Neuron (in vitro differentiated cells): Measurements from ENCODE around the gene PTPRN.
"Not testable (repeated sequence)": the region's sequence is repeated elsewhere in the genome, so short reads cannot be mapped to it uniquely, and the experiment has no call there.

ENCODE experiments used
- H2AFZ ChIP-seq: one replicate; pipeline ENCODE4 v1.6.1; 2013; ENCODE audit warnings: low read depth, mild to moderate bottlenecking, inconsistent platforms, low read length, moderate library complexity
- H3K27me3 ChIP-seq: one replicate; pipeline ENCODE4 v1.6.1; 2013; ENCODE audit warnings: low read length; ENCODE audit not compliant: insufficient read depth
- H3K36me3 ChIP-seq: one replicate; pipeline ENCODE4 v1.6.1; 2013; ENCODE audit warnings: low read length; ENCODE audit not compliant: insufficient read depth
- H3K4me1 ChIP-seq: one replicate; pipeline ENCODE4 v1.6.1; 2013; ENCODE audit warnings: low read length; ENCODE audit not compliant: insufficient read depth
- H3K4me3 ChIP-seq: 2 replicates; pipeline ENCODE4 v1.5.1; 2013; ENCODE audit warnings: mild to moderate bottlenecking, low read length, moderate library complexity
- H3K9me3 ChIP-seq: one replicate; pipeline ENCODE4 v1.6.1; 2013; ENCODE audit warnings: low read length

Gene PTPRN

DNA sequence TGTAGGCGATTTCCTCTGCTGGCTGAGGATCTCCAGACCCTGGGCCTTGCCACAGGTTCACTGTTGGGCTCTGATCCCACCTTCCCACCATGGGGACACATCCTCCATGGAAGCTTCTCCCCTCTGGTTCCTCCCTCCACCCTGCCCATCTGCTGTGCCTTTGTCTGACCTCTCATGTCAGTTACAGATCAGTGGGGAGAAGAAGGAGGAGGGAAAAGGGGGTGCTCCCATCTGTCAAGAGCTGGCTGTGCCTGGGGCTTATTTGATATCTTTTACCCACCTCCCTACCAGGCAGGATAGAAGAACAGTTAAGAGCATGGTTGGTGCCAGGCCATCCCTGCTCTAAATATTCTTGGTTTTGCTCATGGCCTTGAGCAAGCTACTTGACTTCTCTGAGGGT is 42.3 kb downstream of the PTPRN start:
- H3K36me3 ChIP-seq: no peaks in the 10 kb centered on the region
- H3K27me3 ChIP-seq: peaks cover 50% of the 10 kb centered on the region
- H3K4me1 ChIP-seq: no peaks in the 10 kb centered on the region
- H3K9me3 ChIP-seq: no peaks in the 10 kb centered on the region
- no peak overlapping the region for H2AFZ ChIP-seq
- no peak overlapping the region for H3K4me3 ChIP-seq

DNA sequence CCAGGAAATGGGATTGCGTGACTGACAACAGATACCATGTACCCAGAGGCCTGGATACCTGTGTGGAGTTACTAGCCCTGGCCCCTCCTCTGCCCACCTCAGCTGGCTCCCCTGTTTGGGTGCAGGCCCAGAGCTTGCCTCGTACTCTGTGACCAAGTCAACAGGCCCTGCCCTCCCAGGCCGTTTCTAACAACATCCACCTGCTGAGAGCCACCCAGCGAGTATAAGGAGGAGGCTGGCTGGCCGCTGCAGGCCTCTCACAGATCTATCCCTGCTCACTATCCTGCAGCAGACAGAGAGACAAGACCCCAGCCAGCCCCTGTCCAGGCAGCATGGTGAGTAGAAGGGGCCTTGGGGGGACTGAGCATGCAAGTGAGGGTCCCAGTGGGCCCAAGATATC is 43.0 kb downstream of the PTPRN start:
- H3K4me1 ChIP-seq: no peaks in the 10 kb centered on the region
- H2AFZ ChIP-seq: no peak overlapping the region
- H3K27me3 ChIP-seq: peaks cover 51% of the 10 kb centered on the region
- H3K36me3 ChIP-seq: no peaks in the 10 kb centered on the region
- H3K4me3 ChIP-seq: no peak overlapping the region
- no peaks in the 10 kb centered on the region for H3K9me3 ChIP-seq

DNA sequence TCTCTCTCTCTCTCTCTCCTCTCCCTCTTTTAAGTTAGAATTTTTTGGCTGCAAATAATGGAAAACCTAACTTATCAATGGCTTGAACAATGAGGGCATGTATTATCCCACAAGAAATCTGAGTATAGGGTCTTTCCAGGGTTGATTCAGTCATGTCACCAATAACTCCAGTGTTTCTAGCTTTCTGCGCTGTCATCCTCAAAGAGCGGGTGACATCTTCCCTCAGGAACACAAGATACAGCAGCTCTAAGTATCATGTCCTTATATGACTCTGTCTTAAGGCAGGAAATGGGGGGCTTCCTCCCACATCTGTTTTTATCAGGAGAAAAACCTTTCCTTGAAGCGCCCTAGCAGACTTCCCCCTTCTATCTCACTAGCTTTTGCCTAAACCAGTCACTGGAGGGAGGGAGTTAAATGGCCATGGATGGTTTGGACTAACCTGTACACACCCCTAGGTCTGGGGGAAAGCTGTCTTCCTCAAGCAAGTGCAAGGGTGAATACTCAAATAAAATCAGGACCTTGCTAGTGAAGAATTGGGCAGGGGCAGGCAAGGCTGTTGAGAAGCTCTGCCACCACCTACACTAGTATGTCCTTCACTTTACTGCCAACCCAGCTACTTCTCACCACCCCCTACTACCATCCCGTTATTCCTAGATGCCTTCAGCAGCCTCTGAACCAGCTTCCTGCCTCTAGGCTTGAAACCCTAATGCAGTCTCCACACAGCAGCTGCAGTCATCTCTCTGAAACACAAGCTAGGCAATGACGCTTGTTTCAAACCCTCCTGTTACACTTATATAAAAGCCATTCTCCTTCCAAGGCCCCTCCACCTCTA is 48.0 kb downstream of the PTPRN start:
- Histone ChIP-seq H3K4me1 (no peaks in the 10 kb centered on the region), H3K36me3 (no peaks in the 10 kb centered on the region), H3K4me3 (no peak overlapping the region), H2AFZ (no peak overlapping the region), H3K27me3 (peaks cover 48% of the 10 kb centered on the region), H3K9me3 (no peaks in the 10 kb centered on the region)

DNA sequence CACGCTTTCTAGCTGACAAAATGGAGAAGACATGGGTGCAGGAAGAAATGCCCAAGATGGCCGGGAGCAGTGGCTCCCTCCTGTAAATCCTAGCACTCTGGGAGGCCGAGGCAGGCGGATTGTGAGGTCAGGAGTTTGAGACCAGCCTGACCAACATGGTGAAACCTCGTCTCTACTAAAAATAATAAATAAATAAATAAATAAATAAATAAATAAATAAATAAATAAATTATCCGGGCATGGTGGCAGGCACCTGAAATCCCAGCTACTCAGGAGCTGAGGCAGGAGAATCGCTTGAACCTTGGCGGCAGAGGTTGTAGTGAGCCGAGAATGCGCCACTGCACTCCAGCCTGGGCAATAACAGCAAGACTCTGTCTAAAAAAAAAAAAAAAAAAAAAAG is 50.3 kb downstream of the PTPRN start:
- not testable (repeated sequence) for H3K4me3 ChIP-seq, H3K4me1 ChIP-seq, H3K9me3 ChIP-seq, H3K36me3 ChIP-seq, H2AFZ ChIP-seq
- H3K27me3 ChIP-seq: peaks cover 55% of the 10 kb centered on the region

DNA sequence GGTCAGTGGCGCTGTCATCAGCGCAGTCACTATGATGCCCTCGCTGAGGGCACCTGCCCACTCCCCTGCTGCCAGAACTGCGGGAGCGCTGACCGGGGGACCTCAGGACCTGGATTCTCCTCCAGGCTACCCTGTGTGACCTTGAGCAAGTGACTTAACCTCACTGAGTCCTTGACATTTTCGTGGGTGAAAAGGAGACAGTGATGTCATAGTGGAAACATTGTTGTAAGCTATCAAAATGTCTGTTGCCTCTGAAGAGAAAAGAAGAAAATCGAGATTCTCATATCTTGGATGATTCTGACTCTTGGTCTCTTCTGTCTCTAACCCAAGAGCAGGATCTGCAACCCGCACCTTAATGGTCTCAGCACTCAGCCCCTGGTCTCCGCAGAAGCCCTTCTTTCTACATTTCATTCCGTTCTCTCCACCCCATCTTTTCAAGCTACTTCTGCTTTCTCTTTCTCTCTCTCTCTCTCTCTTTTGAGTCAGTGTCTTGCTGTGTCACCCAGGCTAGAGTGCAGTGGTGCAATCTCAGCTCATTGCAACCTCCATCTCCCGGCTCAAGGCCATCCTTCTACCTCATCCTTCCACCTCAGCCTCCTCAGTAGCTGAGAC is 54.5 kb downstream of the PTPRN start:
- peaks cover 22% of the 10 kb centered on the region for H3K4me1 ChIP-seq
- peak overlapping the region; percentile 9 for H2AFZ ChIP-seq
- H3K9me3 ChIP-seq: no peaks in the 10 kb centered on the region
- no peak overlapping the region for H3K4me3 ChIP-seq
- H3K36me3 ChIP-seq: no peaks in the 10 kb centered on the region
- H3K27me3 ChIP-seq: peaks cover 60% of the 10 kb centered on the region

DNA sequence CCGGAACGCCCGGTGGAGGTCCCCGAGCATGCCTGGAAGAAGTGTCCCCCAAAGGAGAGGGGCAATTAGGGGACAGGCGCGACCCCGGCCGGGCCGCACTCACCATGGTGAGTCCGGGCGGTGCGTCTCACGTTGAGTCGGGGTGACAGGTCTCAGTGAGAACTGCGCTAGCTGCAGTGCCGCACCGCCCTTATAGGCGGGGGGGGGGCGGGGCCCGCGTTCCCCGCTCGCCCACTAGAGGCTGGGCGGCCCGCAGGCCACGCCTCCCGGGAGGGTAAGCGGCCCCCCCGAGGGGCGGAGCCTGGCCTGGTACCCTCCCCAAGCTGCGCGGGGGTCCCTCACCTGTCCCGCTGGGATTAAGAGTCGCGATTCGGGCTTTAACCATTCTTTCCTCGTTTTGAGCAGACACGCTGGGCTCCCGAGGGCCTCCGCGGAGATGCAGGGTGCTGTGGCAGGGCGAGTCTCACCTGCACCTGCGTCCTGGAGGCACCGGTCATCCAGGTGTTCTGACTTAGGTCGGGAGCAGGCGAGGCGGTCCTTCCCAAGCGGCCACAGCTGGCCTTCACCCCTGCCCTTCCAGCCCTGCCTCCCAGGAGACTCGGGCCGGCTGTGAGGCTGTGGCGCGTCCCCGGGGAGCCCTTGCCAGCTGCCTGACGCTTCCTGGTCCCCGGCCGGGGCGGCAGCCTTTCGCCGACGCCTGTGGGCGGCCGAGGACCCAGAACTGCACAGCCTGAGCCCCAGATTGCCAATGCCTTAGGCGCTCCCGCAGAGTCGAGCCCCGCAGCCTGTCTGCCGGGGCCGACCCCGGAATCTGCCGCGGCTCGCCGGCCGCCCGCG is 55.2 kb downstream of the PTPRN start, which contains the start of gene TUBA4A:
Gene TUBA4A (minus strand): TSS at position 166 of the 837 bp plus-strand sequence. CDS start 60 bp downstream, at position 106.
- H3K27me3 ChIP-seq: peaks cover 55% of the 10 kb centered on the region
- H3K4me3 ChIP-seq: peak within 1 kb of the TSS; percentile 15
- H3K36me3 ChIP-seq: no peaks in the 10 kb centered on the region
- peaks cover 22% of the 10 kb centered on the region for H3K4me1 ChIP-seq
- peak within 1 kb of the TSS; percentile 9 for H2AFZ ChIP-seq
- H3K9me3 ChIP-seq: no peaks in the 10 kb centered on the region

DNA sequence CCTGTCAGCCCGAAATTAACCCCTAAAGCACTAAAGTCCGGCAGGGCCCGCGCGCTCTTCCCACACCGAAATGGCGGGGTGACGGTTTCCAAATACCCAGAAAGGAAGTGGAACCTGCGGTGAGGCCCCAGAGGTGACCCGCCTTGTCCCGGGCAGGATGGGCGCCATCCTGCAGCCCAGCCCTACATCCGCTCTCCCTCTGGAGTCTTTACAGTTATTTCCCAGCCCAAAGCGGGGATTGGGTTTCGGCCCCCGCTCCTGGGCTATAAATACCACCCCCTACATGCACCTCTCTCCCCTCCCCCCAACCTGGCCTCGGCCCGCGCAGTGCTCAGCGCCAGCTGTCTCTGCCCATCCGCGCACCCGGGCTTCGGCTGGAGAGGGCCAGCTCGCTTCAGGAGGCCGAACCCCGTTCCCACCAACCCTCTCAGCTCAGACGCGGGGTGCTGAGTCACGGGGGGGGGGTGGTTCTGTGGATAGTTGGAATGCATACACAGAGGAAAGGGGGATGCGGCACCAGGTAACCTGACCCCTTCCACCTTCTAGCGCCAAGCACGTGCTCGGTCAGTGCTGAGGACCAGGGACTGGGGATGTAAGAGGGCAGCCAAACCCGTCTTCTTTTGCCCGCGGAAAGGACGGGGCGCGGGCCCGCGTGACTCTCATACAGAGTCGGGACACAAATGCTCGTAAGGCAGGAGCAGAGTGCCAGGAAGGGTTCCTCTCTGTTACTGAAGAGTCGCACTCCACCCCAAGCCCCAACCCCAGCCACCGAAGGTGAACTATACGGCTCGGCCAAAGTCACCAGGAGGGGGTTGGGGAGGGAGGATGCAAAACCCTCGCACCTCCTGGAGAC is 56.1 kb downstream of the PTPRN start, which contains the start of gene TUBA4B:
Gene TUBA4B (plus strand): TSS at position 344 of the 853 bp plus-strand sequence. CDS start 165 bp downstream, at position 509.
- Histone ChIP-seq H3K4me1 (peaks cover 22% of the 10 kb centered on the region), H2AFZ (peak within 1 kb of the TSS; percentile 9), H3K9me3 (no peaks in the 10 kb centered on the region), H3K4me3 (peak within 1 kb of the TSS; percentile 15), H3K27me3 (peaks cover 55% of the 10 kb centered on the region), H3K36me3 (peaks cover 4% of the 10 kb centered on the region)

DNA sequence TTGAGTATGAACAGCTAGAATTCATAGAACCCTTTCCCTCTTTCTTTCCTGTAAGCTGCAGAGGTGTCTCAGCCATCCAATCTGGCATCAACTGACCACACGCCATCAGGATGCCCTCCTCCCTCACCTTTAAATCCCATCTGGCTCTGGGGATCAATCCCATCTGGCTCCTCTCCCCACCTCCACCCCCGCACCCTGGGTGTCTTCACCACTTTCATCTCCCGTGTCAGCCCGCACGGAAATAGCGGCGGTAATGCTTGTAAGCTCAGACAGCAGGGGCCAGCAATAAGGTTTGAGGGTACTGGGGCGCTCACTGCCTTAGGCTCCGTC is 56.7 kb downstream of the PTPRN start:
- Histone ChIP-seq H3K27me3 (peaks cover 55% of the 10 kb centered on the region), H2AFZ (no peak overlapping the region), H3K9me3 (no peaks in the 10 kb centered on the region), H3K36me3 (peaks cover 10% of the 10 kb centered on the region), H3K4me3 (no peak overlapping the region), H3K4me1 (peaks cover 22% of the 10 kb centered on the region)

DNA sequence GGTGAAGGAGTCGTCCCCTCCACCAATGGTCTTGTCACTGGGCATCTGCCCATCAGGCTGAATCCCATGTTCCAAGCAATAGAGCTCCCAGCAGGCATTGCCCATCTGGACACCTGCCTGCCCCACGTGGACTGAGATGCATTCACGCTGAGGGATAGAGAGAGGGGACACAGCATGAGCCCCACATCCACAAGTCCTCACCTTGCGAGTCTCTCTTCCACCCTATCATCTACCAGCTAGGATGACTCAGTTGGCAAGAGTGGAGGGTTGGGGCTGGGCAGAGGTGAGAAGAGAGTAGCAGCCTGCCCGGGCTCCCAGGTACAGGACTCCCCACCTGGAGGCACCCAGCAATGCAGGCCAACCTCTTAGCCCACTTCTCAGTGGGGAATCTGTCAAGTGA is 57.1 kb downstream of the PTPRN start:
- H3K36me3 ChIP-seq: peaks cover 14% of the 10 kb centered on the region
- H3K4me1 ChIP-seq: peaks cover 23% of the 10 kb centered on the region
- peaks cover 55% of the 10 kb centered on the region for H3K27me3 ChIP-seq
- H2AFZ ChIP-seq: no peak overlapping the region
- no peak overlapping the region for H3K4me3 ChIP-seq
- no peaks in the 10 kb centered on the region for H3K9me3 ChIP-seq

DNA sequence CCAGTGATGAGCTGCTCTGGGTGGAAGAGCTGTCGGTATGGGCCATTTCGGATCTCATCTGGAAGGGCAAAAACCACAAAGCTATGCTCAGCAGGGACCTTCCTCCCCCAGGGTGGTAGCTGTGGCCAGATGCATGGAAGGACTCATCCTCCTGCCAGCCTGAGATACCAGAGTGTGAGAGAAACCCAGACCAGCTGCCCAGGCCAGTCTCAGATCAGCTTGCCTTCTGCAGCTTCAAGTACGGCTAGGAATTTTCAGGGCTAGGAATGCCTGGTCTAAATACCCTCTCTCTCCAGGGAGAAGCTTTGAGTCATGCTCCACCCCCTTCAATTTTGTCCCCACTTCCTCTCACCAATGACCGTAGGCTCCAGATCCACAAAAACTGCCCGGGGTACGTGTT is 57.5 kb downstream of the PTPRN start:
- Histone ChIP-seq H3K9me3 (no peaks in the 10 kb centered on the region), H3K4me1 (peaks cover 27% of the 10 kb centered on the region), H3K27me3 (peaks cover 55% of the 10 kb centered on the region), H3K36me3 (peaks cover 18% of the 10 kb centered on the region), H3K4me3 (no peak overlapping the region), H2AFZ (no peak overlapping the region)

DNA sequence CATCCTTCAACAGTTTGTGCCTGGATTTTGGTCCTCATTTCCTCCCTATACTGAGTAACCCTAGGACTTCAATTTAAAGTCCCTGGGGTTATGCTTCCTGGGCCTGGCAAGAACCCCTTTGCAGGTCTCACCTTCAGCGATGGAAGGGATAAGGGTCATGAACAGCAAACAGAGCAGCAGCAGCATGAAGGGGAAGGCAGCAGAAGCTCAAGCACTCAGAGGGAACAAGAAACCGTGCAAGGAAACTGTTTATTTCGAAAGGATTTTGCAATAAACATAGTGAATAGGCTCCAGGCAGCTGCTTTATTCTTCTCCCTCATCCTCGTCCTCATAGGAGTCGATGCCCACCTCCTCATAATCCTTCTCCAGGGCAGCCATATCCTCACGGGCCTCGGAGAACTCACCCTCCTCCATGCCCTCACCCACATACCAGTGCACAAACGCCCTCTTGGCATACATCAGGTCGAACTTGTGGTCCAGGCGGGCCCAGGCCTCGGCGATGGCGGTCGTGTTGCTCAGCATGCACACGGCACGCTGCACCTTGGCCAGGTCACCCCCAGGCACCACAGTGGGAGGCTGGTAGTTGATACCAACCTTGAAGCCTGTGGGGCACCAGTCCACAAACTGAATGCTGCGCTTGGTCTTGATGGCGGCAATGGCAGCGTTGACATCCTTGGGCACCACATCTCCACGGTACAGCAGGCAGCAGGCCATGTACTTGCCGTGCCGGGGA is 59.0 kb downstream of the PTPRN start:
- Histone ChIP-seq H3K27me3 (peaks cover 42% of the 10 kb centered on the region), H3K4me3 (no peak overlapping the region), H3K9me3 (no peaks in the 10 kb centered on the region), H3K4me1 (peaks cover 35% of the 10 kb centered on the region), H3K36me3 (peaks cover 19% of the 10 kb centered on the region), H2AFZ (no peak overlapping the region)
